HEK293 (cell line): Measurements from ENCODE around the gene PIN4.

ENCODE experiments used
- CTCF ChIA-PET: fragments of 350-600 bp; formaldehyde crosslinking; extraction: SDS; loops from one replicate; lab custom pipeline; 2021; ENCODE audit warnings: antibody characterized with exemption; lab: Yijun Ruan, JAX
- POLR2A ChIA-PET: fragments of 300-600 bp; formaldehyde crosslinking; extraction: SDS; loops from one replicate; lab custom pipeline; 2020; ENCODE audit warnings: antibody characterized with exemption, inconsistent platforms; lab: Yijun Ruan, JAX
- H3K27ac ChIP-seq: fragments of 200-500 bp; sonication (Bioruptor generic); 2 replicates; pipeline ENCODE4 v1.5.1; 2014; ENCODE audit warnings: low read depth, low read length, control low read depth, inconsistent platforms; ENCODE audit errors: extremely low read depth
- H3K36me3 ChIP-seq, 2 experiments: fragments of 200-500 bp in 1 of 2; sonication (Bioruptor generic) in 1 of 2; 1 replicate in 1 of 2; 2 replicates in 1 of 2; pipeline ENCODE4 v1.5.1; 2014 to 2017; ENCODE audit warnings: inconsistent platforms in 2 of 2, low read length in 2 of 2; ENCODE audit not compliant: control insufficient read depth in 2 of 2, insufficient read depth in 1 of 2
- H3K4me1 ChIP-seq: fragments of 200-500 bp; sonication (Bioruptor generic); 2 replicates; pipeline ENCODE4 v1.5.1; 2014; ENCODE audit warnings: mild to moderate bottlenecking, low read length, inconsistent platforms; ENCODE audit not compliant: control insufficient read depth, insufficient read depth
- H3K4me3 ChIP-seq: 2 replicates; pipeline ENCODE4 v1.5.1; 2011; ENCODE audit warnings: low read depth, mild to moderate bottlenecking, control low read depth, low read length, moderate library complexity
- H3K9me3 ChIP-seq: fragments of 200-500 bp; sonication (Bioruptor generic); 2 replicates; pipeline ENCODE4 v1.5.1; 2014; ENCODE audit warnings: low read depth, low read length, inconsistent platforms; ENCODE audit not compliant: control insufficient read depth, insufficient read depth
- HOXC10 ChIP-seq: sonication (generic); formaldehyde crosslinking; IDR thresholded peaks from 2 replicates; pipeline ENCODE4 v1.8.1; 2023; ENCODE audit warnings: mild to moderate bottlenecking, missing genetic modification reagents
- KLF10 ChIP-seq: fragments of 450-650 bp; IDR thresholded peaks from 2 replicates; pipeline ENCODE4 v1.5.1; 2018; ENCODE audit warnings: missing biosample characterization, mild to moderate bottlenecking, missing genetic modification characterization
- SALL2 ChIP-seq: fragments of 450-650 bp; formaldehyde crosslinking; IDR thresholded peaks from 2 replicates; pipeline ENCODE4 v1.5.0; 2017; ENCODE audit warnings: missing biosample characterization, mild to moderate bottlenecking, missing genetic modification characterization, borderline replicate concordance
- ZNF138 ChIP-seq: fragments of 450-650 bp; formaldehyde crosslinking; IDR thresholded peaks from 2 replicates; pipeline ENCODE4 v1.5.1; 2016; ENCODE audit warnings: missing biosample characterization, missing genetic modification characterization, borderline replicate concordance
- ZNF2 ChIP-seq: fragments of 450-650 bp; formaldehyde crosslinking; IDR thresholded peaks from 2 replicates; pipeline ENCODE4 v1.5.1; 2016; ENCODE audit warnings: missing biosample characterization, missing genetic modification characterization
- ZNF391 ChIP-seq: fragments of 450-650 bp; formaldehyde crosslinking; IDR thresholded peaks from 2 replicates; pipeline ENCODE4 v1.5.1; 2016; ENCODE audit warnings: low read depth, missing biosample characterization, missing genetic modification characterization, borderline replicate concordance
- ZNF514 ChIP-seq: fragments of 450-650 bp; formaldehyde crosslinking; IDR thresholded peaks from 2 replicates; pipeline ENCODE4 v1.5.1; 2016; ENCODE audit warnings: missing biosample characterization, missing genetic modification characterization
- ZNF529 ChIP-seq: fragments of 450-650 bp; formaldehyde crosslinking; IDR thresholded peaks from 2 replicates; pipeline ENCODE4 v1.5.1; 2017; ENCODE audit warnings: missing genetic modification characterization, missing biosample characterization; ENCODE audit not compliant: insufficient replicate concordance
- ZNF777 ChIP-seq: fragments of 450-650 bp; formaldehyde crosslinking; IDR thresholded peaks from 2 replicates; pipeline ENCODE4 v1.5.1; 2017; ENCODE audit warnings: missing biosample characterization, missing genetic modification characterization, borderline replicate concordance
- TF ChIP-seq, protein P1 (sequence below): fragments of 450-650 bp; formaldehyde crosslinking; IDR thresholded peaks from 2 replicates; pipeline ENCODE4 v1.5.1; 2017; ENCODE audit warnings: missing biosample characterization, missing genetic modification characterization
- TF ChIP-seq, protein P2 (sequence below): fragments of 450-650 bp; formaldehyde crosslinking; IDR thresholded peaks from 2 replicates; pipeline ENCODE4 v1.5.1; 2016; ENCODE audit warnings: missing biosample characterization, missing genetic modification characterization
- TF ChIP-seq, protein P3 (sequence below): fragments of 450-650 bp; formaldehyde crosslinking; IDR thresholded peaks from 2 replicates; pipeline ENCODE4 v1.5.1; 2016; ENCODE audit warnings: missing biosample characterization, missing genetic modification characterization
- TF ChIP-seq, protein P4 (sequence below): fragments of 450-650 bp; formaldehyde crosslinking; IDR thresholded peaks from 2 replicates; pipeline ENCODE4 v1.5.1; 2017; ENCODE audit warnings: missing biosample characterization, missing genetic modification characterization
- TF ChIP-seq, protein P5 (sequence below): fragments of 450-650 bp; formaldehyde crosslinking; IDR thresholded peaks from 2 replicates; pipeline ENCODE4 v1.5.0; 2017; ENCODE audit warnings: missing biosample characterization, missing genetic modification characterization, borderline replicate concordance

Gene PIN4

DNA sequence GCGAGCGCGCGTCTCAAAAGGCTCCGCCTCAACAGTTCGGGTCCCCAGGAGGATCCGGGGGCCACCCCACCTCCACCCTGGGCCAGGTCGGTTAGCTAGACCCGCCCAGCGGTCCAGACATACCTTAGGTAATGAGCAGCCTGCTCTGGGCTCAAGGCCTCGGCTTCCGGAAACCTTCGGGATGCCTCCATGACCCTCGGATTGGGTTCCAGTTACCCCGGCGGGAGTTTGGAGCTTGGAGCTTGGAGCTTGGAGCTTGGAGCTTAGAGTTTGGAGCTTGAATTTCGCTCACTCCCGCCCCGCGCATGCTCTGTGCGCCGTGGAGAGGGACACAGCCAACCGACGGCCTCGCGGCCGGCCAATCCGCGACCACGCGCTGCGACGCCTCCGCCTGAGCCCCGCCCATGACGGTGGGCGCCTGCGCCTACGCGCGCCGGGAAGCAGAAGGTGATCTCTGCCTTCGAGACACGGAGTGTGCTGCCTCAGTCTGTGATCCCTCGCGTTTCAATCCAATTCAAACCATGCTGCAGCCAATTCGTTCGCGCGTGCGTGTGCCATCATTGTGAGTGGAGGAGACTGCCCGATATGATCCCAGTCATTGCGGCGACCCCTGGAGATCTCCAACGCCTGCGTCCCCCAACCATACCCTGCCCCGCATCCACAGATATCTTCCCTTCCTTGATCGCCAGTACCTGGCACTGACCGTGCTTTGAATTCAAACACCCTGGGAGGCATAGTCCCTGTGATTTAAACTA lies 57.3 kb downstream of the PIN4 start, which contains the start of gene ERCC6L (continued):
- TF ChIP-seq KLF10 (tag by site-specific recombination) (0 out of 2 replicates have a peak, but pooled peaks have one; percentile 21), SALL2 (tag by site-specific recombination) (no peak)
- TF ChIP-seq, protein P1, sequence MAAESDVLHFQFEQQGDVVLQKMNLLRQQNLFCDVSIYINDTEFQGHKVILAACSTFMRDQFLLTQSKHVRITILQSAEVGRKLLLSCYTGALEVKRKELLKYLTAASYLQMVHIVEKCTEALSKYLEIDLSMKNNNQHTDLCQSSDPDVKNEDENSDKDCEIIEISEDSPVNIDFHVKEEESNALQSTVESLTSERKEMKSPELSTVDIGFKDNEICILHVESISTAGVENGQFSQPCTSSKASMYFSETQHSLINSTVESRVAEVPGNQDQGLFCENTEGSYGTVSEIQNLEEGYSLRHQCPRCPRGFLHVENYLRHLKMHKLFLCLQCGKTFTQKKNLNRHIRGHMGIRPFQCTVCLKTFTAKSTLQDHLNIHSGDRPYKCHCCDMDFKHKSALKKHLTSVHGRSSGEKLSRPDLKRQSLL (tag by site-specific recombination) = peak; percentile 98
- TF ChIP-seq, protein P2, sequence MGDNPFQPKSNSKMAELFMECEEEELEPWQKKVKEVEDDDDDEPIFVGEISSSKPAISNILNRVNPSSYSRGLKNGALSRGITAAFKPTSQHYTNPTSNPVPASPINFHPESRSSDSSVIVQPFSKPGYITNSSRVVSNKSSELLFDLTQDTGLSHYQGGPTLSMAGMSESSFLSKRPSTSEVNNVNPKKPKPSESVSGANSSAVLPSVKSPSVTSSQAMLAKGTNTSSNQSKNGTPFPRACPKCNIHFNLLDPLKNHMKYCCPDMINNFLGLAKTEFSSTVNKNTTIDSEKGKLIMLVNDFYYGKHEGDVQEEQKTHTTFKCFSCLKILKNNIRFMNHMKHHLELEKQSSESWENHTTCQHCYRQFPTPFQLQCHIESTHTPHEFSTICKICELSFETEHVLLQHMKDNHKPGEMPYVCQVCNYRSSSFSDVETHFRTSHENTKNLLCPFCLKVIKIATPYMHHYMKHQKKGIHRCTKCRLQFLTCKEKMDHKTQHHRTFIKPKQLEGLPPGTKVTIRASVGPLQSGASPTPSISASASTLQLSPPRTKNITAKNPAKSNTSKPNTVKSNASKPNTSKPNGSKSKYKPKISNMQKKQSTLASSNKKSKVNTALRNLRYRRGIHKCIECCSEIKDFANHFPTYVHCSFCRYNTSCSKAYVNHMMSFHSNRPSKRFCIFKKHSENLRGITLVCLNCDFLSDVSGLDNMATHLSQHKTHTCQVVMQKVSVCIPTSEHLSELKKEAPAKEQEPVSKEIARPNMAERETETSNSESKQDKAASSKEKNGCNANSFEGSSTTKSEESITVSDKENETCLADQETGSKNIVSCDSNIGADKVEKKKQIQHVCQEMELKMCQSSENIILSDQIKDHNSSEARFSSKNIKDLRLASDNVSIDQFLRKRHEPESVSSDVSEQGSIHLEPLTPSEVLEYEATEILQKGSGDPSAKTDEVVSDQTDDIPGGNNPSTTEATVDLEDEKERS (tag by site-specific recombination) = peak; percentile 75; the same call in 1 of the 2 replicates
- TF ChIP-seq, all 188 proteins: peak for 21

DNA sequence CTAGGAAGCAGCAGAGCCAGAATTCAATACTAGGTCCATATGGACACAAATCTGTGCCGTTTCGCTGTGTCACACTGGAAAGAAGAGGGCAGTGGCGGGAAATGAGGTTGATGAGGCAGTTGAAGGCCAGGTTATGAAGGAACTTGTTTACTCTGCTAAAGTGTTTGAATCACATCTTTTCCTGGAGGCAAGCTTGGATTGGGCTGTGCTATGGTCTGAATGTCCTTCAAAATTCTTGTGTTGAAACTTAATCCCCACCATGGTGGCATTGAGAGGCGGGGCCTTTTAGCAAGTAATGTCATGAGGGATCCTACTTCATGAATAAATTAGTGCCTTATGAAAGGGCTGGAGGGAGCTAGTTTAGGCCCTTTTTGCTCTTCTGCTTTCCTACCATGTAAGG lies 59.4 kb downstream of the PIN4 start:
- CTCF ChIA-PET = interaction anchor here (0.6 to 1.2 kb wide), 4 partner anchors 21 to 314 kb away, joined by 3 to 5 read pairs (median 3); partner anchors contain the start of gene RPS4X
- Histone ChIP-seq H3K27ac (no peak overlapping the region), H3K36me3 (peaks cover 3 to 8% of the 10 kb centered on the region in 2 experiments; a peak in 2 of 3 replicates), H3K4me1 (no peaks in the 10 kb centered on the region), H3K4me3 (no peak overlapping the region), H3K9me3 (no peaks in the 10 kb centered on the region)
- TF ChIP-seq, protein P3, sequence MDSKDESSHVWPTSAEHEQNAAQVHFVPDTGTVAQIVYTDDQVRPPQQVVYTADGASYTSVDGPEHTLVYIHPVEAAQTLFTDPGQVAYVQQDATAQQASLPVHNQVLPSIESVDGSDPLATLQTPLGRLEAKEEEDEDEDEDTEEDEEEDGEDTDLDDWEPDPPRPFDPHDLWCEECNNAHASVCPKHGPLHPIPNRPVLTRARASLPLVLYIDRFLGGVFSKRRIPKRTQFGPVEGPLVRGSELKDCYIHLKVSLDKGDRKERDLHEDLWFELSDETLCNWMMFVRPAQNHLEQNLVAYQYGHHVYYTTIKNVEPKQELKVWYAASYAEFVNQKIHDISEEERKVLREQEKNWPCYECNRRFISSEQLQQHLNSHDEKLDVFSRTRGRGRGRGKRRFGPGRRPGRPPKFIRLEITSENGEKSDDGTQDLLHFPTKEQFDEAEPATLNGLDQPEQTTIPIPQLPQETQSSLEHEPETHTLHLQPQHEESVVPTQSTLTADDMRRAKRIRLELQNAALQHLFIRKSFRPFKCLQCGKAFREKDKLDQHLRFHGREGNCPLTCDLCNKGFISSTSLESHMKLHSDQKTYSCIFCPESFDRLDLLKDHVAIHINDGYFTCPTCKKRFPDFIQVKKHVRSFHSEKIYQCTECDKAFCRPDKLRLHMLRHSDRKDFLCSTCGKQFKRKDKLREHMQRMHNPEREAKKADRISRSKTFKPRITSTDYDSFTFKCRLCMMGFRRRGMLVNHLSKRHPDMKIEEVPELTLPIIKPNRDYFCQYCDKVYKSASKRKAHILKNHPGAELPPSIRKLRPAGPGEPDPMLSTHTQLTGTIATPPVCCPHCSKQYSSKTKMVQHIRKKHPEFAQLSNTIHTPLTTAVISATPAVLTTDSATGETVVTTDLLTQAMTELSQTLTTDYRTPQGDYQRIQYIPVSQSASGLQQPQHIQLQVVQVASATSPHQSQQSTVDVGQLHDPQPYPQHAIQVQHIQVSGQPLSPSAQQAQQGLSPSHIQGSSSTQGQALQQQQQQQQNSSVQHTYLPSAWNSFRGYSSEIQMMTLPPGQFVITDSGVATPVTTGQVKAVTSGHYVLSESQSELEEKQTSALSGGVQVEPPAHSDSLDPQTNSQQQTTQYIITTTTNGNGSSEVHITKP (tag by site-specific recombination) = no peak
- no peak for TF ChIP-seq ZNF391
- TF ChIP-seq ZNF529 (tag by site-specific recombination) = no peak
- TF ChIP-seq ZNF514 (tag by site-specific recombination) = no peak
- TF ChIP-seq ZNF777 (tag by site-specific recombination) = no peak
- TF ChIP-seq HOXC10 (CRISPR knock-in tag) = no peak
- TF ChIP-seq ZNF138 (tag by site-specific recombination) = no peak
- POLR2A ChIA-PET = interaction anchor here (0.8 to 2.9 kb wide), 2 partner anchors 35 to 56 kb away, joined by 3 to 13 read pairs; partner anchors contain the start of gene RPS4X

DNA sequence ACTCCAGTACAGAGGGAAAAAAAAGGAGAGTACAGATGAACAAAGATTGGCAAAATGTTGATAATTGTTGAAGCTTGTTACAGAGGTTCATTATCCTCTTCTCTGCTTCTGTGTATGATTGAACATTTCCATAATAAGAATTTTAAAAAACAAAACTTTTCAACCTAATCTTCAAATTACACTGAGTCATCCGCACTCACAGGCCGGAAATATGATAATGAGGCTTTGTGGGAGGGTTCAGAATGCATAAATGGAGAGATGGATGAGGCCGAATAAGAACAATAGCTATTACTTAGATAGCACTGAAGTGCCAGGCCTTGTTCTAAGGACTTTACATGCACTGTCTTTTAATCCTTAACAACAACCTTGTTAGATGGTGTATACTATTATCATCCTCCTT lies 61.9 kb downstream of the PIN4 start:
- TF ChIP-seq ZNF2 (tag by site-specific recombination) = no peak
- TF ChIP-seq, protein P4, sequence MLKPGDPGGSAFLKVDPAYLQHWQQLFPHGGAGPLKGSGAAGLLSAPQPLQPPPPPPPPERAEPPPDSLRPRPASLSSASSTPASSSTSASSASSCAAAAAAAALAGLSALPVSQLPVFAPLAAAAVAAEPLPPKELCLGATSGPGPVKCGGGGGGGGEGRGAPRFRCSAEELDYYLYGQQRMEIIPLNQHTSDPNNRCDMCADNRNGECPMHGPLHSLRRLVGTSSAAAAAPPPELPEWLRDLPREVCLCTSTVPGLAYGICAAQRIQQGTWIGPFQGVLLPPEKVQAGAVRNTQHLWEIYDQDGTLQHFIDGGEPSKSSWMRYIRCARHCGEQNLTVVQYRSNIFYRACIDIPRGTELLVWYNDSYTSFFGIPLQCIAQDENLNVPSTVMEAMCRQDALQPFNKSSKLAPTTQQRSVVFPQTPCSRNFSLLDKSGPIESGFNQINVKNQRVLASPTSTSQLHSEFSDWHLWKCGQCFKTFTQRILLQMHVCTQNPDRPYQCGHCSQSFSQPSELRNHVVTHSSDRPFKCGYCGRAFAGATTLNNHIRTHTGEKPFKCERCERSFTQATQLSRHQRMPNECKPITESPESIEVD = 0 out of 2 replicates have a peak, but pooled peaks have one; percentile 8
- TF ChIP-seq, protein P5, sequence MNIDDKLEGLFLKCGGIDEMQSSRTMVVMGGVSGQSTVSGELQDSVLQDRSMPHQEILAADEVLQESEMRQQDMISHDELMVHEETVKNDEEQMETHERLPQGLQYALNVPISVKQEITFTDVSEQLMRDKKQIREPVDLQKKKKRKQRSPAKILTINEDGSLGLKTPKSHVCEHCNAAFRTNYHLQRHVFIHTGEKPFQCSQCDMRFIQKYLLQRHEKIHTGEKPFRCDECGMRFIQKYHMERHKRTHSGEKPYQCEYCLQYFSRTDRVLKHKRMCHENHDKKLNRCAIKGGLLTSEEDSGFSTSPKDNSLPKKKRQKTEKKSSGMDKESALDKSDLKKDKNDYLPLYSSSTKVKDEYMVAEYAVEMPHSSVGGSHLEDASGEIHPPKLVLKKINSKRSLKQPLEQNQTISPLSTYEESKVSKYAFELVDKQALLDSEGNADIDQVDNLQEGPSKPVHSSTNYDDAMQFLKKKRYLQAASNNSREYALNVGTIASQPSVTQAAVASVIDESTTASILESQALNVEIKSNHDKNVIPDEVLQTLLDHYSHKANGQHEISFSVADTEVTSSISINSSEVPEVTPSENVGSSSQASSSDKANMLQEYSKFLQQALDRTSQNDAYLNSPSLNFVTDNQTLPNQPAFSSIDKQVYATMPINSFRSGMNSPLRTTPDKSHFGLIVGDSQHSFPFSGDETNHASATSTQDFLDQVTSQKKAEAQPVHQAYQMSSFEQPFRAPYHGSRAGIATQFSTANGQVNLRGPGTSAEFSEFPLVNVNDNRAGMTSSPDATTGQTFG (tag by site-specific recombination) = no peak
- CTCF ChIA-PET = interaction anchor here (0.6 to 5.2 kb wide), 16 partner anchors 10 to 311 kb away, joined by 3 to 87 read pairs (median 4); partner anchors contain the start of genes PIN4 and RPS4X
- no peaks in the 10 kb centered on the region for H3K9me3 ChIP-seq
- POLR2A ChIA-PET = interaction anchor here (3.5 kb wide), 1 partner anchor 33 kb away, joined by 37 read pairs; the partner anchor contains the start of gene RPS4X
- H3K36me3 ChIP-seq = no peaks in the 10 kb centered on the region
- peaks cover 5% of the 10 kb centered on the region for H3K4me1 ChIP-seq
- H3K27ac ChIP-seq = no peak overlapping the region
- no peak overlapping the region for H3K4me3 ChIP-seq
